ENCODE data around the gene CLTCL1.

GRCh38 chr22:19167106-19167869 is 124.2 kb downstream of the CLTCL1 start:
- TF ChIP-seq, protein P1, sequence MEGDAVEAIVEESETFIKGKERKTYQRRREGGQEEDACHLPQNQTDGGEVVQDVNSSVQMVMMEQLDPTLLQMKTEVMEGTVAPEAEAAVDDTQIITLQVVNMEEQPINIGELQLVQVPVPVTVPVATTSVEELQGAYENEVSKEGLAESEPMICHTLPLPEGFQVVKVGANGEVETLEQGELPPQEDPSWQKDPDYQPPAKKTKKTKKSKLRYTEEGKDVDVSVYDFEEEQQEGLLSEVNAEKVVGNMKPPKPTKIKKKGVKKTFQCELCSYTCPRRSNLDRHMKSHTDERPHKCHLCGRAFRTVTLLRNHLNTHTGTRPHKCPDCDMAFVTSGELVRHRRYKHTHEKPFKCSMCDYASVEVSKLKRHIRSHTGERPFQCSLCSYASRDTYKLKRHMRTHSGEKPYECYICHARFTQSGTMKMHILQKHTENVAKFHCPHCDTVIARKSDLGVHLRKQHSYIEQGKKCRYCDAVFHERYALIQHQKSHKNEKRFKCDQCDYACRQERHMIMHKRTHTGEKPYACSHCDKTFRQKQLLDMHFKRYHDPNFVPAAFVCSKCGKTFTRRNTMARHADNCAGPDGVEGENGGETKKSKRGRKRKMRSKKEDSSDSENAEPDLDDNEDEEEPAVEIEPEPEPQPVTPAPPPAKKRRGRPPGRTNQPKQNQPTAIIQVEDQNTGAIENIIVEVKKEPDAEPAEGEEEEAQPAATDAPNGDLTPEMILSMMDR (IDR thresholded peaks at IDR 0.05), result no peak
- no peak for TF ChIP-seq POLR2A (IDR thresholded peaks at IDR 0.05)
- TF ChIP-seq EP300 (IDR thresholded peaks at IDR 0.05), result no peak
